GM19452 (cell line): ENCODE results near the gene OR52D1.

Source experiments
- ATAC-seq: cut with Tn5 transposase; IDR thresholded peaks from one replicate; pipeline ENCODE4 v1.9.1; 2021; ENCODE audit not compliant: unreplicated experiment

Gene OR52D1

DNA sequence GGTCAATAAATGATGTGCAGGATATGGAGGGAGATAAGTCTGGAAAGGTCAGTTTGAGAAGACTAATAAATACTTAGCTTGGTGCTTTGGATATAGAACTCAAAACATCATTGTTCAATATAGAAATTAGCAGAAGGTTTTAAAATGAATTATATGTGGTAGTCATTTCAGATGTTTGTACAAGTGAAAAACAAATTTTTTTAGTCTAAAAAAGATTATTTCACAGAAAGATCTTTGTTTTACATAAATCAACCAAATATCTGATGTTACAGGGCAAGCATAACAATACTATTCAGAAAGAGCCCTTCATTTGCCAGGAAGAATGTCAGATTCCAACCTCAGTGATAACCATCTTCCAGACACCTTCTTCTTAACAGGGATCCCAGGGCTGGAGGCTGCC, at the start of gene OR52D1:
TSS of gene OR52D1 (plus strand) at position 301 of the 400 bp plus-strand sequence. CDS start at position 323, 22 bp downstream.
- no peak for ATAC-seq

DNA sequence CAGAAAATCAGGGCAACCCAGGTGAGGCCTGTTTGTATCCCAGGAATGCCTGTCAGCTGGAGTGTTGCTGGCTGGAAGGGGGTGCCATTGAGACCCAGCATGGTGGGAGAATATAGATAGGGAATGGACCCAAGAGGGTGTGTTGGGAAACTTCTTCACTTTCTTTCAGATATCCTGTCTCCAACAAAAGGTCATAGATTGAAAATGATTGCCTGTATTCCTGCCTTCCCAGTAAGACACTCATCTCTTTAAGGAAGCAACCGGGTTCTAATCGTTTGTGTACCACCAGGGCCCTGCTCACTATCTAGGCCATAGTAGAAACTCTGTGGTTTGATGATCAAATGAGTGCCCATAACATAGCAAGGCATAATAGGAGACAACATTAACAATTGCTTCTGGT, 47.1 kb upstream of the OR52D1 start, which contains the start of gene OR51I1:
TSS of gene OR51I1 (minus strand) at position 101 of the 400 bp plus-strand sequence. CDS start at position 101, 0 bp downstream.
- no peak for ATAC-seq

DNA sequence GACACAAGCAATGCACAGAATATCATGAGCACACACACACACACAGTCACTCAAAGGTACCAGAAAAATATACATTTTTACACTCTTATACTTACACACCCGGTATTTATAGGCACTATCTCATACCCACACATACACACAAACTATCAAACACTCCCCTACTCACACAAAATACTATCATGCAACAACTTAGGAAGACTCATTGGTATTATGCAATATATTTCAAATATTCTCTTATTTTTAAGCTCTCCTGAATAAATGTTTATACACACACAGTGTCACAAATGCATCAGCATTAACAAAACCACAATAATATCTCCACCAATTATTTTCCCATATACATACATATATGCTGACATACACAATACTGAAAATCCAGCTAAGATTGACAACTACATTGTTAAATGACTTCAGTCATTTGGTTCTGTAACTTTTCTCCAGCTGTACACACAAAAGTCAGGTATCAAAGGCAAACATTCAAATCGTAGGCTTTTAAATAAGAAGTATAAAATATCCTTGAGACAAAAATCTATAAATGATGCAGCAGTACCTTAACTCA, 44.6 kb upstream of the OR52D1 start:
- no peak for ATAC-seq

DNA sequence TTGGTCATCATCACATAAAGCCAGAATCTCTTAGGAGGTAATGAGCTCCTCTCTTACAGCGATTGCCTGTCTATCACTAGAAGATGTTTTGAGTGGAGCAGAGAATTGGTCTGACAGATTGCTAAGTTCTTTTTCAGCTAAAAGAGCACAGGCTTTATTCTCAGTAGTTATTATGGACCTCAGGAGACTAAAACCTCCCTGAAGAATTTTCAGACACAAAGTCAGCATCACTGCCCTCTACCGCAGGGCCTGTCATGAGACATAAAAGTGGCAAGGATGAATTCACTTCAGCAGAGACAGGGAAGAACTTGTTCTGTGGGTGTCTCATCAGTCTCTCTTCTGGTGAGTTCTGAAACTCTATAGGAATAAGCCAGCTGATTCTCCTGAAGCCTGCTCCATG, 39.5 kb upstream of the OR52D1 start, which contains the start of gene OR51I2:
TSS of gene OR51I2 (plus strand) at position 301 of the 400 bp plus-strand sequence. CDS start 4,166 bp downstream, outside the sequence.
- no peak for ATAC-seq

DNA sequence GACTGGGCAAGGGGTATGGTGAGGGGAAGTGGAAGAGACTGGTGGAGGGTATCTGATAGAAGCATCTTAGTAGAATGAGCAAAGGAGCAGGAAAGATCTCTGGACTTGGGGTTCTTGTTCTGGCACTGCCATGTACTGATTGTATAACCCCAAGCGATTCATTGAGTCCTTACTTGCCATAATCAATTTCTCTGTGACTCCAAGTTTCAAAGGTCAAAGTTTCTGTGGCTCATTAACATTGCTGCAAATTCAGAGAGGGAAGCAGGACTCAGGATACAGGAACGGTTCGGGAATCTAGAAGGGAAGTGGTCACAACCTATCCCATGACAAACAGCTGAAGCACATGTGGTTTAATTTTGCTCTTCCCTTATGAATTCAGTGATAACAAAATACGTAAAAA, 39.1 kb upstream of the OR52D1 start:
- no peak for ATAC-seq

DNA sequence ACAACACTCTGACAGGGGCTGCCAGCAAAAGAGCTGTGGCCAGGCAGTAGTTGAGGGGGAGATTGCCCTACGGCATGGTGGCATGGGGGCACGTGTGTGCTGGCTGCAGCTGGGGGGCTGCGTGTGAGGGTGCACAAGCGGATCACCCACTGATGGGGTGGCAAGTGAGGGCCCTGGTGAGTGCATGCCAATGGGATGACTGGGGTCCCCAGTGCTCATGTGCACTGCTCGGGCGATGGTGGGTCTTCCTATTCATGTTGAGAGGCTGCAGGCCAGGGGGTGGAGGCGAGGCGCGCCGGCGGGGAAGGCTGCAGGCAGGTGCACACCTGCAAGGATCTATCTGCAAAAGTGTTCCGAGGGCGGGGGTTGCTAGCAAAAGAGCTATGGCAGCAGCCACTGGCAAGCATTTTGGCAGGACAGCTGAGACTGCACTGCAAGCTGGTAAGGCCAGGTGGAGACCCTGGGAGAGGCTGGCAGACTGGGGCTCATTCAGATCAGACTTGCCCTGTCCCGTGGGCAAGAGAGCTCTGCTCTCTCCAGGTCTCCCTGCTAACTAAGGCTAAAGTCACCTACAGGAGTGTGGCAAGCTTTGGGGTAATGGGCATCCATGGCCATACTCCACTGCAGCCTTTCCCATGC, 27.4 kb upstream of the OR52D1 start:
- no peak for ATAC-seq

DNA sequence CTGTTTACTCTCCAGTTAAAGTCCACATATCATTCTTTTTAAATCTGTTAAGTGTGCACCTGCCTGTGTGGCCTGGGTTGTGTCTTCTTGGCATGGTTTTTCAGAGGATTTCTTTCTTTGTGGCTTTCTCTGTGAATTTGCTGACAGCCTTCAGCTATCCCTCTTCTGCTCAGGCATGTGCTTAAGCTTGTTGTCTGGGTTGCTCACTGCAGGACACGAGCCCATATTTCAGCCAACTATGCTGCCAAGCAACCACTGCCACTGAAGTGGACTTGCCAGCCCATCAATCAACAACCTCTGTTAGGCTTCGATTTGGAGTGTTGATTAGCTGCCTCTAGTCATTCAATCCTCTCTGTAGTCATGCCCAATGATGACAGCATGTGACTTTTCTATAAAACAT, 21.0 kb upstream of the OR52D1 start:
- no peak for ATAC-seq

DNA sequence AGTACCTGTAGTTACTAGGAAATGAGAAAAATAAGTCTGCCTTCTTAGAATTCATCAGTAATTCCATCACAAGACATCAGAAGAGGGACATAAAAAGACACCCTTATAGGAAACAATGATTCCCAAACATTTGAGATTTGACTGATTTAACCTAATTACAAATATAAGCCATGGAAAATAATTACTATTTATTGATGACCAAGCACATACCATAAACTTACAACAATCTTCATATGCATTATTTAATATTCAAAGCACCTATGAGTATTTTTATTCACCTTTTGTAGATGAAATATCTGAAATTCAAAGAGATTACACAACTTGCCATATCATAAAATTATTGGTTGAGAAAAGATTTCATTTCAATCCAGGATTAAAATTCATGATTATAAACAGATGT, 14.6 kb upstream of the OR52D1 start:
- ATAC-seq = no peak

DNA sequence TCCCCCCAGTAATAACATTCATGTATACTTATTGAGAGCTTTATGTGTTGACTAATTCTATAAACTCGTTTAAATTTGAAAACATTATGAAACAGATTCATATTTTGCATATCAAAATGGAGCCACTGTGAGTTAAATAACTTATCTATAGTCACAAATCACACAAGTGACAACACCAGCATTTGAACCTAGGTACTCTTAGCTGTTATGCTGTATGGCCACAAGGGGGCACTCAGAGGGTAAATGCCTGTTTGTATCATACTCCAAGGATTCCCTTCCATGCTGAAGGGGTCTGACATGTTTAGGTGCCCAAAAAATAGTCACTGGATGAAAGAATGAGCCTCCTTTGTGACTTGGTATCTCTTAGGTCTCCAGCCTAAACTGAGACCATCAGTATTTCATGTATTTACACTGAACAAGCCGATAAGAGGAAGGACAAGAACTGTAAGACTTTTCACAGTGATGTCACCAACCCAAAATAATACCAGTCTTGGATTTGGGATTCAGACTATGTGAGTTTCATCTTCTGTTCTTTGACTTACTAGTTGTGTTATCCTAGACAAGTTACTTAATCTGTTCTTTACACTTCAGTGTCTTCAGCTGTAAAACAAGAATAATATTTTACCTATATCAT, 12.2 kb upstream of the OR52D1 start:
- peak; percentile 88 for ATAC-seq

DNA sequence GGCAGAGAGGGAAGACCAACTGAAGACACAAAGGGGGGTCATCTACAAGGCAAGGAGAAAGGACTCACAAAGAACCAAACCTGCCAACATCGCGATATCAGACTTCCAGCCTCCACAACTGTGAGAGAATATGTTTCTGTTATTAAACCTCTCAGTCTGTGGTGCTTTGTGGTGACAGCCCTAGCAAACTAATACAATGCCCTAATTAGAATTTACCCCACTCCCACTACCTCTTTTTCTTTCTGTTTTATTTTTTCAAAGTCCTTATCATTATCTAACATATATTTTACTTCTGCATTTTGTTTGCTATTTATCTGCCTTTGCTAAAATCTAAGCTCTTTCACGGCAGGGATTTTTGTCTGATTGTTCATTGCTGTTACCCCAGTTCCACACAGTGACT, 2.5 kb upstream of the OR52D1 start:
- no peak for ATAC-seq

DNA sequence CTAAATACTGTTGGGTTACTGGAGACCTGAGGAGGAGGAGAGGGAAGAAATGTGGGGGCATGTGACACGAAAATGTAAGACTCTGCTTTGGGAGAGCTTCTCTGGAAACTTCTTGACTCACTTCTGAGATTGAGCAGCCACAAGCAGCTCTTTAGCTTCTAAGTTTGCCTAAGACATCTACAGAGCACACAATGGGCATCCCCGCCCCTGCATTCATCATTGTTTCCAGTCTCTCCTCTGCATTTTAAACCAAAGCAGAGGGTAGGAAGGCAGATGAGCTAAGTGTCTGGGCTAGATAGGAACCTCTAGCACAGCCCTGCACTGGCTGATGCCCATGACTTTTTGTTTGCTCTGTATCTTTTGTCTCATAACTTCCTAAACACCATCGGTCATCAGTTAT, 2.1 kb upstream of the OR52D1 start:
- ATAC-seq = no peak

DNA sequence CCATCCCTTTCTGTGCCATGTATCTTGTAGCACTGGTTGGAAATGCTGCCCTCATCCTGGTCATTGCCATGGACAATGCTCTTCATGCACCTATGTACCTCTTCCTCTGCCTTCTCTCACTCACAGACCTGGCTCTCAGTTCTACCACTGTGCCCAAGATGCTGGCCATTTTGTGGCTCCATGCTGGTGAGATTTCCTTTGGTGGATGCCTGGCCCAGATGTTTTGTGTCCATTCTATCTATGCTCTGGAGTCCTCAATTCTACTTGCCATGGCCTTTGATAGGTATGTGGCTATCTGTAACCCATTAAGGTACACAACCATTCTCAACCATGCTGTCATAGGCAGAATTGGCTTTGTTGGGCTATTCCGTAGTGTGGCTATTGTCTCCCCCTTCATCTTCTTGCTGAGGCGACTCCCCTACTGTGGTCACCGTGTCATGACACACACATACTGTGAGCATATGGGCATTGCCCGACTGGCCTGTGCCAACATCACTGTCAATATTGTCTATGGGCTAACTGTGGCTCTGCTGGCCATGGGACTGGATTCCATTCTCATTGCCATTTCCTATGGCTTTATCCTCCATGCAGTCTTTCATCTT, 414 bp downstream of the OR52D1 start:
- ATAC-seq = no peak

DNA sequence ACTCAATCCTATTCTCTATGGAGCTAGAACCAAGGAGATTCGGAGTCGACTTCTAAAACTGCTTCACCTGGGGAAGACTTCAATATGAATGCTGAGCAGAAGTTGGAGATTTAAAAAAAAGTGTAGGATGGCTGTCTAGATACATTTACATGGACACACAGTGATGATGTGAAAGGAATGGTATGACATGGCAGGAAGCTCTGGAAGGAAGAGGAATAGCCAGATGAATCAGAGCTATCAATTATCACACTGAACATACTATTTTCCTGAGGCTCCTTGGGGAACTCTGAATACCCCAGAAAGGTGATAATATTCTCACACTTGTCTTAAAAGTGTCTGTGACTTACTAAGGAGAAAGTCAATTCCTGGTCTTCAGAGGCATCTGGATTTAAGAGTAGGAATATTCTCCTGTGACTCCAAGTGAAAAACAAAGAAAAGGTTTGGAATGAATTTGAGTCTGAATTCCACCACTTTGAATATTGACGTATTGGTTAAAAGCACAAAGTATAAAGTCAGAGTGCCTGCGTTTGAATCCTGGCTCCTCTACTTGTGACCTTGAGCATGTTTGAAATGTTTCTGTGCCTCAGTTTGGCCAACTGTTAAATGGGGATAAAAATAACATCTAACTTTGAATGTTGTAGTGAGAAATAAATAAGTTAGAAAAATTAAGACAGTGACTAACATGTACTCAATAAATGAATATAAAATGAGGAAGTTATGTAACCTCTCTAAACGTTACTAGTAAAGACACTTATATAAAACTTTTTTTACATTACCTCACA, 1.3 kb downstream of the OR52D1 start:
- no peak for ATAC-seq

DNA sequence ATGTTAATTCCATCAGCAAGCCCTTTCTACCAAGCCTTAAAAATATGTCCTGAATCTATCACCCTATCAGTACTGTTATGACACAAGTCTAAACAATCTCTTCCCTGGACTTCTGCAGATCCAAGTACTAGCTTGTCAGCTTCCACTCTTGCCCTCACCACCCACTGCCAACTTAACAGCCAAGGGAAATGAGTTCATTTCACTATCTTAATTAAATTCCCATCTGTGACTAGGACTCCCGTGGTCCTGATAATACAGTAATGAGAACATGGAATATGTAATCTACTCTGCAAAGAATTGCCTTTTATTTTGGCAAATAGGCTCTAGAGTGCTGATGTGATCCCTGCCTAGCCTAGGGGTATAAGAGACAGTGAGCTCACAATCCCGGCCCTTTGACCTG, 11.2 kb downstream of the OR52D1 start:
- no peak for ATAC-seq

DNA sequence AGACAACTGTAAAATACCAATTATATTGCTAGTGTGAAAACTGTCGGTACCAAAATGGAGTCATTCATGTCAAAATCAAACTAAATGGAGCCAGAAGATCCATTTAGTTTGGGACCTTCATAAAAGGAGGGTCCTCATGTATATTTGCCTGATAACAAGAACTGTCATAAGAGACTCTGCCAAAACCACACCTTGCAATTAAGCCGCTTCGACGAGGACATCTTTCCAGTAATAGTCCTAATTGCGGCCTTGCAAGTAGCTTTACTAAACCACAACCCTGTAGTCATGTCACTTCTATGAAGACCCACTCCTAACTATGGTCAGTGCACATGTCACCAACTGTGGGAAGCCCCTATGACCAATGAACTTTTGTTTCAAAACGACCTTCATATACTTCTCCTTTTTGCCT, 11.9 kb downstream of the OR52D1 start:
- ATAC-seq = no peak

DNA sequence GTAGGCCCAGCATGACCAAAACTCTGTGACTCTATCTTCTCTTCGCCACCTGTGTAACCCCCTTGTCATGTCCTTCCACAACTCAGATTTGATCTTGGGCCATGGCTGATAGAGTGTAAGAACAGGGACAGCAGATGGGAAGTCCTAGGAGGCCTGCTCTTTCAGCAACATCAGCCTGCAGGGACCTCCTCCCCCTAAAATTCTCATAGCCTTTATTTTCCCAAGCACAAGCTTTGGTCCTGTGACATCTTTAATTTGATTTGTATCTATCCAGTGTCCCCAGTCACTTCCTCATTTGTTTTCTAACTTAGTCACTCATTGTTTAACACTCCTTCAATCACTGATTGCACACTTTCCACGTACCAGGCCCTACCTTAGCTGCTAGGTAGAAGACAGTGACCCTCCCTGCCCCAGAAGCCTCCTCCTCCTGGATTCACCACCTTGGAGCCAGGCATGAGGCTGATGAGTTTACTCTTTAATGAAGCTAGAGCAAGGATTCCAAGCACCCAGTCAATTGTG, 16.0 kb downstream of the OR52D1 start:
- no peak for ATAC-seq

DNA sequence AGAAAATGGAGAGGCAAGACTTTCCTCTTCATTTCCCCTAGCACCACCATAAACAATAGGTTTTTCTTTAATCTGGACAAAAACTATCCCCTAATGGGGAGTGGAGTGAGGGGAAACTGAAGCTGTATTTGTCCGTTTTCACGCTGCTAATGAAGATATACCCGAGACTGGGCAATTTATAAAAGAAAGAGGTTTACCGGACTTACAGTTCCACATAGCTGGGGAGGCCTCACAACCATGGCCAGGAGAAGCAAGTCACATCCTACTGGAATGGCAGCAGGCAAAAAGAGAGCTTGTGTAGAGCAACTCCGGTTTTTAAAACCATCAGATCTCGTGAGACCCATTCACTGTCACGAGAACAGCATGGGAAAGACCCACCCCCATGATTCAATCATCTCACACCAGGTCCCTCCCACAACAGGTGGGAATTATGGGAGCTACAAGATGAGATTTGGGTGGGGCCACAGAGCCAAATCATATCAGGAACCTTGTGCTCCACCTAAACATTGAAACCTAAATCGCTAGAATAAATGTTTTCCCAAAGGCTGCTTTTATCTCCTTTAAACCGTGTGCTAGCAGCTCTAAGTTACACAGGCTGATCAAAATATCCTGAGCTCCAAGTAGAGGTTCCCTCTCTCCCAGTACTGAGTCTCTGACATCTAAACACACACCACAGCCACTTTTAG, 17.0 kb downstream of the OR52D1 start:
- no peak for ATAC-seq

DNA sequence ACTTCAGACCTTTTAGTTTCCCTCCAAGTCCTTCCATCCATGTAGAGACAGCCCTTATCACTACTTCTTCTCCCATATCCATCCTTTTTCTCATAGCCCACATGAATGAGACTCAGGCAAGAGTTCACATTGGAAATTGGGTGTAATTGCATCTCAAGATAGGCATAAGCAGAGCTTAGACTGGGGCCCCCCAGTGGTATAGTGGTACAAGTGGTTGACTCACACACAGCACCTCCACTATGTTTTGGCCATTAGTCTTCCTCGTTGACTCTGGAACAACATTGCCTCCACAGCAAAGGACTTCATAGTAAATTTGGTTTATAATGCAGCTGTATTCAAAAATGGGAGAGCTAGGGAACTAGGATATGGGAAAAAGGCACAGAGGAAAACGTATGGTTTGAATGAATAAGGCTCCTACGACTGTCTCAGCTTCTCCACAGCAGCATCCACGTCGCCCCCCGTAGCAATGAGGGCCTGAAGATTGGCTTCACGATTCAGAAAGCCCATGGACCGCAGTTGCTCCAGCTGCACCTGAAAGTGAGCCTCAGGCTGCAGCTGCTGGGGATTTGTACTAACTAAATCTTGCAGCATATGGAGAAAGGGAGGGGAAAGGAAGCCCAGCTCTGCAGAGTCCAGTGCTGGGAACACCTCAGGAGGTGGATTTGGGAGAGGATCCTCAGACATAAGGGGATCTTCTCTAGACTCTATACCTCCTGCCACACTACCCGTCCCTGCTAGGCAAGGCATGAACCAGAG, 18.9 kb downstream of the OR52D1 start:
- no peak for ATAC-seq

DNA sequence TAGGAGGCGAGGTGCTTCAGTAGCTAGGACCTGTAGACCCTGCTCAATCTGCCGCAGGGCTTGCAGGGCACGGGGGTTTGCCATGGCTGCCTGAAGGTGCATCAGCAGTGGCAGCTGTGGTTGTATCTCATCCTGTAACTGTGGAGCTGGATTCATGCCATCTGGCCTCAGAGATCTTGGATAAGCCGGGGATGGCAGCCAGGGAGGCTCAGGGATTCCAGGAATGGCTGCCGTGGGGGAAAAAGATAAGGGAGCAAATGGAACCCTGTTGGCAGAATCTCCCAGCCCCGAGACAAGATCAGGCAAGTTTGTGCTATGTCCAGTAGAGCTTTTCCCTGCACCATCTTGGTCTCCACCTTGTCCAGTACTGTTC, 19.4 kb downstream of the OR52D1 start:
- no peak for ATAC-seq

DNA sequence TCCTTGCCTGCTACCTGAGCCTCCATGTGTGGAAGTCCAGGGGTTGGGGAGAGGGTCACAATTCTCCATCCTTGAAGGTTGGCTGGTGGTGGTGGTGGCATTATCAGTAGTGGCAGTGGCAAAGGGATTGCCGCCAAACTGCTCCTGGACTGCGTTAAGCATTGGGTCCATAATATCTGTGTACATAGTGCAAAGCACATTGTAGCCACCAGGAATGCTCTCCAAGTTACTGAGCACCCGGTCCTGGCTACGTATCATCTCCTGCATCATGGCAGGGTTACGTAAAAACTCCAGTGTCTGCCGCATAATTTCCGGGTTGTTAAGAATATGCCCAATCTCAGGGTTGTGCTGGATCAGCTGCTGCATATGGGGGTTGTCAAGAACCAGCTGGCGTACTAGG, 20.1 kb downstream of the OR52D1 start:
- ATAC-seq = no peak
